Stomach smooth muscle (tissue), 2 donors: ENCODE data around the gene TBC1D7.

Source experiments
- H3K27ac ChIP-seq: one replicate; pipeline ENCODE4 v1.7.0; 2013; ENCODE audit warnings: mild to moderate bottlenecking, low read length, inconsistent platforms
- H3K27me3 ChIP-seq, 2 donors: one replicate each; pipeline ENCODE4 v1.7.0; 2013; ENCODE audit warnings: low read length in 2 of 2; ENCODE audit not compliant: insufficient read depth in 2 of 2, control insufficient read depth in 1 of 2
- H3K36me3 ChIP-seq, 2 donors: one replicate each; pipeline ENCODE4 v1.7.0; 2013; ENCODE audit warnings: low read length in 2 of 2; ENCODE audit not compliant: control insufficient read depth in 2 of 2, insufficient read depth in 2 of 2
- H3K4me1 ChIP-seq: one replicate; pipeline ENCODE4 v1.7.0; 2013; ENCODE audit warnings: low read length; ENCODE audit not compliant: control insufficient read depth, insufficient read depth
- H3K4me3 ChIP-seq, 2 donors: one replicate each; pipeline ENCODE4 v1.7.0; 2013; ENCODE audit warnings: low read length in 2 of 2
- H3K9ac ChIP-seq, 2 donors: one replicate each; pipeline ENCODE4 v1.7.0; 2013; ENCODE audit warnings: low read length in 2 of 2, mild to moderate bottlenecking in 1 of 2
- H3K9me3 ChIP-seq, 2 donors: one replicate each; pipeline ENCODE4 v1.7.0; 2013; ENCODE audit warnings: low read length in 2 of 2; ENCODE audit not compliant: control insufficient read depth in 2 of 2
- donor health status: healthy.
- donor health status: Pancreatic carcinoma.

The TBC1D7 gene

GRCh38 chr6:13302751-13303667, 25.3 kb downstream of the TBC1D7 start:
- H3K27ac ChIP-seq, result peak overlapping the region; percentile 73
- peak overlapping the region; percentile 11 to 68 for H3K9ac ChIP-seq
- peaks cover 9 to 15% of the 10 kb centered on the region in 2 donors for H3K36me3 ChIP-seq
- peak overlapping the region; percentile 64 to 66 for H3K4me3 ChIP-seq
- H3K4me1 ChIP-seq, result peaks cover 20% of the 10 kb centered on the region
- H3K9me3 ChIP-seq, result no peaks in the 10 kb centered on the region
- no peaks in the 10 kb centered on the region for H3K27me3 ChIP-seq

DNA sequence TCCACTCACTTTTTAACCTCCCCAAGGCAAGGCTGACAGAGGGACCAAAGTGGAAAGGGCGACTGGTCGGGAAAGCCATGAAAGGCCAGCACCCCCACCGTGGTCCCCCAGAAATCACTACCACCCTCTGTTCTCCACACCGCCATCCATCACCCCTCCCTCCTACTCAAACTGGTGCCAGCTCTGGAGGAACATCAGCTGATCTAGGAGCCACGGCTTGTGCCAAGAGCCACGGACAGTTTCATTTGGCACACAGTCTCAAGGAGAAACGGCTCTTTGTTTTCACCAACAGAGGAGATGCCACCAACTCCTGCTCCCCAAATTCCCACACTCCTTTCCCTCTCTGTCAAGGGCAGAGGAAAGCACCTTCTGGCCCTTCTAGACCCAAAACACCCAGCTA, 26.0 kb downstream of the TBC1D7 start:
- H3K9me3 ChIP-seq, result no peaks in the 10 kb centered on the region
- no peaks in the 10 kb centered on the region for H3K27me3 ChIP-seq
- H3K9ac ChIP-seq, result no peak overlapping the region
- H3K4me1 ChIP-seq, result peaks cover 20% of the 10 kb centered on the region
- peaks cover 9 to 13% of the 10 kb centered on the region in 2 donors for H3K36me3 ChIP-seq
- peak overlapping the region; percentile 73 for H3K27ac ChIP-seq
- H3K4me3 ChIP-seq, result peak overlapping the region in 1 of 2 donors; percentile 66

DNA sequence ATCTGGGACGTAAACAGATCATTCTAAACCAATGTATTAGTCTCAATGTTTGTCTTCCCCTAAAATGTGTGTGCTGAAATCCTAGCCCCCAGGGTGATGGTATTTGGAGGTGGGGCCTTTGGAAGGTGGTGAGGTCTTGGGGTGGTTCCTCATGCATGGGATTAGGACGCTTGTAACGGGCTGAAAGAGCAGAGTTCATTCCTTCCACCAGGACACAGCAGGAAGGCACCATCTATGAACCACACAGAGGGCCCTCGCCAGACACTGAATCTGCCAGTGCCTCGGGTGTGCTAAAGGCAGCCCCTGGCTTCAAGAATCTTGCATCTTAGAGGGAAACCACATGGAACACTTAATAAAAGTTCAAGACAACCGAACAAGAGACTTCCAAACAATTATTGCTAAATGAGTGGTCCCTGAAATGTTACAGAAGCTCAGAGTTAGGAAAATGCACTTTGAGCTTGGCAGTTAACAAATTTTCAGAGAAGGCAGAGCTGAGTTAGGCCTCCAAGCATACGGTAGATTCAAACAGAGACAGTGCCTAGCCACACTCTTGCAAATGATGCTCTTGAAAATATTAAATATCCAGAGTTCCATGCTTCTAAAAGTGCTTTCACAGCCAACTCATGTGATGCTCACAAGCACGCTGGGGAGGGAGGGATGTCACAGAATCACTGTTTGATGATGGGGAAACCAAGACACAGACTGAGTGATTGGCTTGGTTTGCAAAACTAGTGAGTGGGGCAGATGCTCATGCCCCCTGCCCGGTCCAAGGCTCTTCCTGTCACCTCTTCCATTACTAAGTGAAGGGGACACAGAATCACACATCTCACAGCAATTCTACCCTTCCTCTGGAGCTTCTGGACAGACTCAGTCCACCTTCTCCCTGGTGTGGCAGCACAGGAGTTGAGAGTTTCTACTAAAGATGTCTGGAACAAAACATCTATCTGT, 27.4 kb downstream of the TBC1D7 start:
- Histone ChIP-seq H3K4me3 (no peak overlapping the region), H3K9ac (no peak overlapping the region), H3K27ac (no peak overlapping the region), H3K9me3 (no peaks in the 10 kb centered on the region), H3K36me3 (peaks cover 6 to 11% of the 10 kb centered on the region in 2 donors), H3K4me1 (peaks cover 20% of the 10 kb centered on the region), H3K27me3 (no peaks in the 10 kb centered on the region)

- H3K36me3 ChIP-seq, result peaks cover 8 to 13% of the 10 kb centered on the region in 2 donors
Observed at GRCh38 chr6:13299918-13300317, 28.4 kb downstream of the TBC1D7 start.

DNA sequence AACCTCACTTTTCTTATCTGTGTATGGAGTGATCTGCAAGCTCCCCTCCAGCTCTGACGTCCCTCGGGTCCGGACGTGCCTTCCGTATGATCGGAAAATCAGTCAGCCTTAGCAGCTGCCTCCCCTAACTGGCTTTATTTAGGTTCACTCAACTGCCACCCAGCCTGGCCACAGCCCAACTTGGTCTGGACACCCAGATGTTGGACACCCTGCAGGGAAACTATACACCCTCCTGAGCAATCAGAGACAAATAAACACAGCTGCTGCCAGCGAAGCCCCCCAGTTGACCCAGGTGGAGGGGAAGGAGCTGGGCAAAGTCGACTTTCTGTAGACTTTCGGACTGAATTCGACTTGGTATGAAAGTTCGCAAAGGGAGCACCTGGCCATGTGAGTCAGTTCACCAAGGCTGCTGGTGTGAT, 28.9 kb downstream of the TBC1D7 start:
- no peaks in the 10 kb centered on the region for H3K9me3 ChIP-seq
- peaks cover 11 to 18% of the 10 kb centered on the region in 2 donors for H3K36me3 ChIP-seq
- H3K27ac ChIP-seq, result no peak overlapping the region
- no peaks in the 10 kb centered on the region for H3K27me3 ChIP-seq
- H3K4me3 ChIP-seq, result no peak overlapping the region
- H3K9ac ChIP-seq, result no peak overlapping the region
- peaks cover 17% of the 10 kb centered on the region for H3K4me1 ChIP-seq

More at GRCh38 chr6:13299918-13300317, 28.4 kb downstream of the TBC1D7 start:
- Histone ChIP-seq H3K27me3 (no peaks in the 10 kb centered on the region), H3K4me3 (no peak overlapping the region), H3K9me3 (no peaks in the 10 kb centered on the region), H3K27ac (no peak overlapping the region), H3K9ac (no peak overlapping the region), H3K4me1 (peaks cover 18% of the 10 kb centered on the region)

GRCh38 chr6:13298446-13298845, 29.9 kb downstream of the TBC1D7 start:
- peaks cover 12% of the 10 kb centered on the region for H3K4me1 ChIP-seq
- no peaks in the 10 kb centered on the region for H3K27me3 ChIP-seq
- no peak overlapping the region for H3K4me3 ChIP-seq
- no peaks in the 10 kb centered on the region for H3K9me3 ChIP-seq
- no peak overlapping the region for H3K27ac ChIP-seq
- peaks cover 18 to 21% of the 10 kb centered on the region in 2 donors for H3K36me3 ChIP-seq
- no peak overlapping the region for H3K9ac ChIP-seq

- Histone ChIP-seq H3K4me1 (peaks cover 3% of the 10 kb centered on the region), H3K27me3 (no peaks in the 10 kb centered on the region), H3K9me3 (no peaks in the 10 kb centered on the region), H3K27ac (no peak overlapping the region), H3K4me3 (no peak overlapping the region), H3K36me3 (peaks cover 24 to 27% of the 10 kb centered on the region in 2 donors), H3K9ac (no peak overlapping the region)
Observed at GRCh38 chr6:13297391-13297790, 30.9 kb downstream of the TBC1D7 start.

DNA sequence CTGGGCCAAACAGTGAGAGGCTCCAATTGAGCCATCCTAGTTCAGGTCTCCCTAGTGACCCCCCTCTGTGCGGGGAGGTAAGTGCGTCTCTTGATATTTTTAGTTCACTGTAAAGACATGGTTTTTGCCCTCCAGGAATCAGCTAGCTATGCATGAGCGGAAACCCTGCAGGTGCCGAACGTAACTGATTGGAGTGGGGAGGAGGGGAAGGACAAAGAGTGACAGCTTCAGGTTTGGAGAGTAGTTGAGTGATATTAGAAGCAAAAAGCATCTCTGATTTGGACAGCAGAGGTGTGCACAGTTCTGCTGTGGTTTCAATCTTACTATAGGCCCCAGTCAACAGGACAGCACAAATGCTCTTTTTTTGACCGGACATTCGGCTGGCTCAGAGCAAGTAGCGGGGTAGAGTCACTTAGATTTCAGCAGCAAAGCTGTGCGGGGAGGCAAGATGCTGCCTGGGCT, 31.8 kb downstream of the TBC1D7 start:
- Histone ChIP-seq H3K9me3 (no peaks in the 10 kb centered on the region), H3K9ac (no peak overlapping the region), H3K36me3 (peaks cover 25 to 30% of the 10 kb centered on the region in 2 donors), H3K4me1 (no peaks in the 10 kb centered on the region), H3K27me3 (no peaks in the 10 kb centered on the region), H3K4me3 (no peak overlapping the region), H3K27ac (no peak overlapping the region)

- peaks cover 27 to 36% of the 10 kb centered on the region in 2 donors for H3K36me3 ChIP-seq
- no peaks in the 10 kb centered on the region for H3K4me1 ChIP-seq
- no peak overlapping the region for H3K4me3 ChIP-seq
- no peaks in the 10 kb centered on the region for H3K27me3 ChIP-seq
- H3K9ac ChIP-seq, result no peak overlapping the region
- no peaks in the 10 kb centered on the region for H3K9me3 ChIP-seq
- no peak overlapping the region for H3K27ac ChIP-seq
Observed at GRCh38 chr6:13295576-13295975, 32.8 kb downstream of the TBC1D7 start.

DNA sequence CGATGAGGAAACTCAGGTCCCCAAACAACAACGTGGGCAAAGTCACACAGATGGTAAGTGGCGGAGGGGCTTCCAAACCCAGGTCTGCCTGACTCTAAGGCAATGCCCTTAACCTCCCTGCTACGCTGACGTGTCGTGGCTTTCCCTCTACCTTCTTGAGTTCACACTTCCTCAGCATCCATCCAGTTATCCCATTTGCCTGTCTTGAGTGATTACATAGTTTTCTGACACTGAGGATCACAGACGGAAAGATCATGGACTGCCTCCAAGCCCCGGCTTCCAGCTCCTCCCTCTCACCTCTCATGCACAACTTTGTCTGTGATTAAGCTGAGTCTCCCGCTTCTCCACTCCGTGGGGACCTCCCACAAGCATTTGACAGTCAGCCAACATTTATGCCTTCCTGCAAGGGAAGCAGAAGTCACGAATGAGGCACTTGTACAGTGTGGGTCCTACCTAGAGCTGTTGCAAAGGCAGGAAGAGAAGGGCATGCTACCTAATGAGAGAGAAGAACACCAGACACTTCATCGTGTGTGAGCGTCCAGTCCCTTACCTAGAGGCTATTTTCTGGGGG, 33.8 kb downstream of the TBC1D7 start:
- Histone ChIP-seq H3K9ac (no peak overlapping the region), H3K4me1 (no peaks in the 10 kb centered on the region), H3K27me3 (no peaks in the 10 kb centered on the region), H3K36me3 (peaks cover 25 to 36% of the 10 kb centered on the region in 2 donors), H3K4me3 (no peak overlapping the region), H3K9me3 (no peaks in the 10 kb centered on the region), H3K27ac (no peak overlapping the region)
